HS-5 (cell line): ENCODE data around the gene MOB2.
"Not testable (repeated sequence)": the region's sequence is repeated elsewhere in the genome, so short reads cannot be mapped to it uniquely, and the experiment has no call there.

Source experiments
- DNase-seq: peaks from one replicate; pipeline ENCODE4 v3.0.0-alpha.2; 2012; ENCODE audit warnings: low read depth

MOB2 gene

GRCh38 chr11:1517117-1518005, 30.8 kb upstream of the MOB2 start:
- DNase-seq, result no peak

DNA sequence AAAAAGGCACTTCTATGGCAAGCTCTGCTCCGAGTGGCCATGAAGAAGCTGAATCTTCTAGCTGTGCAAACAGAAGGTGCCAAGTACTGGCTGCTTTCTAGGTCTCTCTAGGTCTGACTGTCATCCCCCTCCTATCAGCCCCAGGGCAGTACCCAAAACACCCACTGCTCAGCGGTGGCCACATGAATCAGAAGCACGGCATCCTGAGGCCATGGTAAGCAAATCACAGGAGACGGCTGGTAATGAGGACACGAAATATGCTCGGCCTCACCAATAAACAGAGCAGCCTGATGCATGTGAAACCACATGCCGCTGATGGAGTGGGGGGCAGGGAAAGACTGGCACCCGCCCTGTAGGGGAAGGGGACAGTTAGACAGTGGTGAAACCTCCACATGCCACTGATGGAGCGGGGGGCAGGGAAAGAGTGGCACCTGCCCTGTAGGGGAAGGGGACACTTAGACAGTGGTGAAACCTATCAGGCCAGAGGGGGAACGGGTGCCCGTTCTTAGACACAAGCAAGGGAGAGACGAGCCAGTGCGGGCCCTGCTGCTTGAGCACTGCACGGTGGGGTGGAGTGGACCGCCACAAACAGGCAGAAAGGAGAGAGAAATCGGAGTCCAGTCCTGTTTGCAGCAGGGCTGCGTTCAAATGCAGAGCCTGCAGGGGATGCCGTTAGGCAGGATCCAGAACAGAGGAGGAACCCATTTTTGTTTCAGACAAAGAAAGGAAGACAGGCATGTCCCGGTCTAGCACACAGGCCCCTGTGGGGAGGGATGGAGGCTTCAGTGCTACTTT, 29.9 kb upstream of the MOB2 start:
- no peak for DNase-seq

DNA sequence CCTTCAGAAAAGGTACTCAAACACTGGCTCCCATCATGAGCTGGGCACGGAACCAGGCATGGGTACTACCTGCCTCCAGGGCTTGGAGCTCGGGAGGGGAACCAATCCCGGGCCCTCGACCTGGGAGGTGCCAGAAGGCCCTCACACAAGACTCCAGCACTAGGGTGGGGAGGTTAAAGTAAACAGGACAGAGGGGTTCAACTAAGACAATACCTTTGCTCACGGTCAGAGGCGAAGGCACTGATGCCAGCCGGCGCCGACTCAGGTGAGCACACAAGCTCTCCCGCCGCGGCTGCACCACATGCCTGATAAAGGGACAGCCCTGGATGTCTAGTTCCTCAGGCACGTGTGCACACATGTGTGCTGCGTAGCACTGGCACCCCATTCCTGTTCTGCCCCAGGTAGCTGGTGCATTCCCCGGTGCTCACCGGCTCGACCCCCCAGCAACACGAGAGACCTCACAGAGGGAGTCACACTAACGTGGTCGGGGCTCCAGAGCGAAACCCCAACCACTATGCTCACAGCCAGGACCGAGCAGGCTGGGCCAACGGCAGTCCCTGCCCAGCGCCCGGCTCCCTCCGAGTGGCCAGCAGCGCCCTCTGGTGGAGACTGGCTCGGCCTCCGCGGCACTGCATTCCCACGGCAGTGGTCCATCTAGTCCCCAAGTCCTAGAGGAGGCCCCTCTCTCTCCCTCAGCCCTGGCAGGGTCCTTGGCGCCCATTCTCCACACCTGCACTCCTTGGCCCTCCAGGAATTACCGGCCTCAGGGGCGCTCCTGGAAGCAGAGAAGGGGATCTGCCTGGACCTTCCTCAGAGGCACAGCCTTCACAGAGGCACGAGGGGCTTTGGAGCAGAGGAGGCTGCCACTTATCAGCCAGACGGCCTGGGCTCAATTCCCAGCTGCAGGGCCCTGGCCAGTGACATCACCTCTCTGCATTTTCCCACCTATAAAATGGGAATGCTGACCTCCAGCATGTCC, 28.8 kb upstream of the MOB2 start:
- no peak for DNase-seq

DNA sequence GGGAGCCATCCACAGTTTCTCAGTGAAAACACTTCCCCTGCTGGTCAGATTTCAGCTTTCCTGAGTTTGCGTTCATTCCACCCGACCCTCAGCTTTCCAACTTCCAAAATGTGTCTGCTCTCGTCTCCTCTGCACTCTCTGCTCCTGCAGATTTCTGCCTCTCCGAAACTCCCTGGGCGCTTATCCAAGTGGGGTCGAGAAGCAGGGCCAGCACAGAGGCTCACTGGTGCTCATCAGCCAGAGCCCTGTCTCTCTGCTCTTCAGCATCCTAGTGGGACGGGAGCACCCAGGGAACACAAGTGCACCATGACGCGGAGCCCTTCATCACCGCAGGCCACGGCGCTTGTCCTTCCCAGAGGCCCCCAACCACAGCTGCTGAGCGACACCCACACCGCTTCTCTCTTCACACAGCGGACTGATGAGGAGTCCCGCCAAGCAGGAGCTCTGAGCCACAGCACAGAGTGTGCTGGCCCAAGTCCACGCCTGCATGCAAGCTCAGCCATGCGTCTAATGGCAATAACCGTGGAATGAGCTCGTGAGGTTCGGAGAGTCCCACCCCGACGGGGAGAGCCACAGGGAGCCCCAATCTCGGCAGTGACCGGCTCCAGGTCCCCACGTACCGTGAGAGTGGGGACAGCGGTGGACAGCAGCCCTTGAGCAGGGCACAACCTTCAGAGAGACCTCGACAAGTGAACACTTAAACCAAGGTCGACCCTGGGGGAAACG, 27.9 kb upstream of the MOB2 start:
- no peak for DNase-seq

- no peak for DNase-seq
Observed at GRCh38 chr11:1513326-1514296, 27.0 kb upstream of the MOB2 start.

GRCh38 chr11:1512531-1513258, 26.1 kb upstream of the MOB2 start:
- DNase-seq, result not testable (repeated sequence)

DNA sequence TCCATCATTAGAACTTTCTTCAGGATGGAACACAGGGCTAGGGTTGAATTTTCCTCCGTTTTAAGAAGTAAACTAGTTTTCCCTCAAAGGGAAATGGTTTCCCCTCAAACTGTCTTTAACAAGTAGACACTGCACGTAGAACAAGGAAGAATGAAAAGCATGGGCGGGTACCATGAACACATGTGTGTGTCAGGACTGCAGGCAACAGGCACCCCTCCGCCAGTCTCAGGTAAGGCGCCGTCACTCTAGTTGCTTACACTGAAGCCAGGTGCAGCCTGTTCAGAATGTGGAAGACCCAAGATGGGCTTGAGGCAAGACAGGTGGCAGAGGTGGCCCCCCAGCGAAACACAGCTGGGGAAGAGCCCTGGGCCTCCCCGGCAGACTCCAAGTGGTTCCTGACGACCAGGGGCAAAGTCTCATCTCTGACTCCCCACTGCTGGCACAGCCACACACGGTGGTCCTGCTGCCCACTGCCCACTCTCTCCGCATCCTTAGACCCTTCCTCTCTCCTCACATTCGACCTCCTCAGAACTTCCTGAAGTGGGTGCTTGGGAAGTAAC, 25.4 kb upstream of the MOB2 start:
- no peak for DNase-seq

- no peak for DNase-seq
Observed at GRCh38 chr11:1510928-1511327, 24.3 kb upstream of the MOB2 start.

GRCh38 chr11:1510351-1510750, 23.8 kb upstream of the MOB2 start:
- not testable (repeated sequence) for DNase-seq

DNA sequence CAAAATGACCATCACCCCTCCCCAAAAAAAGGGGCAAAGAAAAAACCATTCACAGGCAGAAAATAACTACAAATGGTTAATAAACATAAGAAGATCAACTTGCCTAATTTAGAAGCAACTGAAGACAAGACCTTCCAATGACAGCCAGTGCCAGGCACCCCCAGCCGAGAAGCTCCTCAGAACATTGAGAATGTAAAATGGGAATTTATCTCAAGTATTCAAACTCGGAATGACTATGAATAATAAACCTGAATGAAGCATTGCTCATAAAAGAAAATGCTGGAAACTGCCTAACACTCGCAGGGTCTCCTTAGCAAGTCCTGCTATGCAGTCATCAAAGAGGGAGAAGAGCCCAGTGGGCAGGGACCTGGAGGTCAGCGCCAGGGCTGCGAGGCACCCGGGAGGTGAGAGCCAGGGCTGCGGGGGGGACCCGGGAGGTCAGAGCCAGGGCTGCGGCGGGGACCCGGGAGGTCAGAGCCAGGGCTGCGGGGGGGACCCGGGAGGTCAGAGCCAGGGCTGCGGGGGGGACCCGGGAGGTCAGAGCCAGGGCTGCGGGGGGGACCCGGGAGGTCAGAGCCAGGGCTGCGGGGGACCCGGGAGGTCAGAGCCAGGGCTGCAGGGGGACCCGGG, 23.2 kb upstream of the MOB2 start:
- no peak for DNase-seq

DNA sequence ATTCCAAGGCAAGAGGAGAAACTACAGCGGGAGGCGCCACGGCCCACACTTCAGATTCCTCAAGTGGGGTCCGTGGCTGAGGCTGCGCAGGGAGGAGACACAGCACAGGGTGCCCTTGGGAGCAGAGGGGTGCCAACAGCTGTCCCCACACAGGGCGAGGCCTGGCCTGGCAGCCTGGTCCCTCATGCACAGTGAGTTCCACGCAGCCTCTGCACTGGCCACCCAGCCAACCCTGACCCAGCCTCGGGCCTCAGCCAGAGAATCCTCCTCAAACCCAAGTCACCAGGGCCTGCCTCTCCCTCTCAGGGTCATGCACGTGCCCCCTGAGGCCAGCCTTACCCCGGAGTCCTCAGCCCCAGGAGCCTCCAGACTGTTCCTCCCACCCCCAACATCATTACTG, 22.4 kb upstream of the MOB2 start:
- DNase-seq, result no peak

DNA sequence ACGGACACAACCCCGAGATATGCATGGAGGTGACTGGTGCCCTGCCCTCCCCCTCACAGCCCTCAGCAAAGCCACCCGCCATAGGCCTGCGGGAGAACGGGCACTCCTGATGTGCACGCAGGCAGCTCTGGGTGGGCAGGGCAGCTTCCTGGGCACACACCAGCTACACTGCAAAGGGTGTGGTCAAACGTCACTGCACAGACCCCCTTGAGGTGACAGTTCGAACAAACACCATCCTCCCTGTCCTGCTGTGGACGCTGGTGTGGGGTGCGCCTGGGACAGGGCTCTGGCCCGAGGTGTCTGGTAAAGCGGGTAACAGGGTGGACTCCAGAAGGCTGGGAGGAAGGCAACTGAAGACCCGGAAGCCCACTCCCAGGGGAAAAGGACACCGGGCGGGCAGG, 21.9 kb upstream of the MOB2 start:
- DNase-seq, result no peak

DNA sequence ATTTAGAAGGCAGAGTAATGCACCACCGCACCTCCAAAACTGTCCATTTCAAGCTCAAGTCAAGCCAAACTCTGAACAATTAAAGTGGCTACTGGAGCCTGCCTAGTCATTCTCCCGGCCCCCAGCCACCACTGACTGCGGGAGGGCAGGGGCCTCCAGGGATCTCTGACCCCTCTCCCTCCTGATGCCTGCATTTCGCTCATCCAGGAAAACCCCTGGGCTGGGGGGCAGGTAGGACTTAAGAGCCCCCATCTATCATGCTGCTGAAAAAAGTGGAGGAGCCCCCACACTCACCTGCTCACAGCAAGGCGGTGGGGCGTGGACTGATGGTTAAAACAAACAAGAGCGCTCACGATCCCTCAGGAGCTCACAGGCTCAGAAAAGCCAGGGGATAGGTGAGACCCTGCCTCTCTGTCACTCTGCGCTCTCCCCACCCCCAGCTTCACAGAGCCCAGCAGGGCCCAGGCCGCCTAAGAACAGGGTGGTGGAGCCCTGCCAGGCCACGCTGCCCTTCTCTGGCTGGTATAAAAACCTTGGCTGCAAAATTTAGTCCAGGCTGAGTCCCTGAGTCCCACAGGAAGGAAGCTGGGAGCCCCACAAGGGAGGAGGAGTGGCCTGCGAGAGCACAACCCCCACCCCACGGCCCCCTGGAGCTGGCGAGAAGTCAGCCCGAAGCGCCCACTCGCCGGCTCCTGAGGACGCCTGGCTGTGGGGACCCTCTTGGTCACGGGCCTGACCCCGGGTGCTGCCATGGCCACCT, 21.0 kb upstream of the MOB2 start:
- no peak for DNase-seq

DNA sequence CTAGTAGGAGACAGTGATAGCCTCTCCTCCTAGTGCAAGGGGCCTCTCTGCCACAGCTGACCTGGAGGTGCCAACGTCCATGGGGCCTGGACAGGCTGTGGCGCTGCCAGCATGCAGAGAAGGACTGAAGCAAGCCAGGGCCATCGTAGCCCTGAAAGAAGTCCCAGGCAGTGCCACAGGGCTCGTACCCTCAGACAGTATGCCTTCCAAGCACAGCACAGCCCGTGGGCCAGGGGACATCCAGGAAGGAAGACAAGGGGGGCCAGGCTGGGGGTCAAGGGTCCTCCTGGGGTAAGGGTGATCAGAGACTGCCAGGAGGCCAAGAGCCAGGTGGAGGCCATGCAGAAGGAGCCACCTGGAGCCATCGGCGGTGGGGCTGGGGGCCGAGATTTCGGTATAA, 20.4 kb upstream of the MOB2 start:
- no peak for DNase-seq

GRCh38 chr11:1505480-1505879, 18.9 kb upstream of the MOB2 start:
- no peak for DNase-seq

DNA sequence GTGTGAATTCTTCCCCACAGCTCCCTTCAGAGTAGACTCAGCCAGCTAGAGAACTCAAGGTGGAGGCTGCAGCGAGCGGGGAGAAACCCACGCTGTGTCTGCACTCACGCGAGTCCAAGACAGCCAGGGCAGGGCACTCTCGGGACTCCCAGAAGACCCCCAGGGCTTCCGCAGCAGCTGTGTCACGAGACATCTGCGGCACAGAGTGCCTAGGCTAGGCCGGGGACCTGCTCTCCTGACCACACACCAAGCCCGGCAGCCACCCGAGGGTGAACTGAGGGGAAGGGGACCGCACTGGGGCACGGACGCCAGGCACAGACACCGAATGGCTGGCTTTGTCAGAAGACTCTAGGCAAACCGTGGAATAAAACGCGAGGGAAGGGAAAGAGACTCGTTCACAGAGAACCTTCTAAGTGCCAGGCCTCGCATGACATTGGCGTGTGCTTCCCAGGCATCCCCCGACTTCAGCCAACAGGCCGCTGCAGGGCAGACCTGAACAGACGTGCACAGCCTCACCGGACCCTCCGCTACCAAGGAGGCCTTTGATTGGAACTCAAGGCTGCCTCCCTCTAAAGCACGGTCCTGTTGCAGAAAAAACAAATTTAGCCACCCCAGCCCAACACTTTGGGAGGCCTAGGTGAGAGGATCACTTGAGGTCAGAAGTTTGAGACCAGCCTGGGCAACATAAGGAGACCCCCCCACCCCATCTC, 18.2 kb upstream of the MOB2 start:
- DNase-seq, result no peak

DNA sequence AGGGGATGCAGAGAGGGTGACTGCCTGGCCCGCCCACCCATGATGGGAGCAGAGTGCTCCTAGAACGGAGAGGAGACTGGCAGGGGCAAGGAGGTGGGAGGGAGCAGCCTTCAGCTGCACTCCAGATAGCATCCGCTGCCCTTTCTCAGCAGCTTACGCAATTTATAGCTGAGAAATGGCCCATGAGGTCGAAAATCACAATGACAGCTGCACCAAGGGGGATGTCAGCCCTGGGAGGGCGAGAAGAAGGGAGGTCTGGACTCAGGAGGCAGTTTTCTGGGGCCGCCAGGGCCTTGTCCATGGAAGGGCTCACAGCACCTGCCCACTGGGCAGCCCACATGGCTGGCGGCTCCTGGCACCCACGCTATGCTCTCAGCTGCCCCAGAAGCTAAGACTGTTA, 17.6 kb upstream of the MOB2 start:
- DNase-seq, result no peak
